Spleen (tissue), 7 donors: ENCODE data around the gene CHID1.

Experiments used
- CTCF ChIP-seq, 11 experiments: fragments of 200-600 bp in 7 of 11; fragments of 450-650 bp in 4 of 11; sonication (generic) in 4 of 11; IDR thresholded peaks in 8 of 11; conservative IDR thresholded peaks in 3 of 11; 1 replicate in 7 of 11; 2 replicates in 4 of 11; pipeline versions ENCODE4 v1.4.0 to v1.8.0; 2016 to 2021; ENCODE audit warnings: antibody characterized with exemption in 11 of 11, inconsistent platforms in 4 of 11, mild to moderate bottlenecking in 1 of 11
- POLR2A ChIP-seq, 3 donors: fragments of 450-650 bp; IDR thresholded peaks; one replicate each; pipeline ENCODE4 v1.5.1; 2017; ENCODE audit warnings: antibody characterized with exemption in 3 of 3, mild to moderate bottlenecking in 1 of 3
- donor health status: DM: no; HTN: no; CAD: no; lungs with moderate emphysema.
- donor health status: DM: no; HTN: no; CAD: no.
- donor health status: DM: no; HTN: no; CAD: no.

- TF ChIP-seq CTCF (IDR thresholded peaks at IDR 0.05 in 8 of 11, conservative IDR thresholded peaks at IDR 0.05 in 3 of 11) (no peak), POLR2A (IDR thresholded peaks at IDR 0.05) (no peak)
Measured at GRCh38 chr11:847876-848275, 62.7 kb downstream of the CHID1 start.
